DMS53 (cell line): Measurements from ENCODE around the gene ATG3.
"Not testable (repeated sequence)": the region's sequence is repeated elsewhere in the genome, so short reads cannot be mapped to it uniquely, and the experiment has no call there.

Experiments used
- DNase-seq: peaks from one replicate; lab custom pipeline; 2025; lab: John Stamatoyannopoulos, UW

The ATG3 gene

GRCh38 chr3:112561734-112562529 is at the start of gene ATG3, which contains the start of gene SLC35A5:
TSS of gene ATG3 (minus strand) at chr3:112561962. CDS start at chr3:112561528, 434 bp downstream.
TSS of gene SLC35A5 (plus strand) at chr3:112562045. CDS start at chr3:112563404, 1,359 bp downstream.
- peak; percentile 97 for DNase-seq

GRCh38 chr3:112610121-112610520 is 48.4 kb upstream of the ATG3 start:
- no peak for DNase-seq

GRCh38 chr3:112607863-112608262 is 46.1 kb upstream of the ATG3 start:
- DNase-seq: no peak

GRCh38 chr3:112606098-112606497 is 44.3 kb upstream of the ATG3 start:
- DNase-seq: no peak

- DNase-seq: peak; percentile 77
These were observed 43.5 kb upstream of the ATG3 start for GRCh38 chr3:112605285-112605684.

- no peak for DNase-seq
These were observed 42.8 kb upstream of the ATG3 start for GRCh38 chr3:112604536-112604935.

- no peak for DNase-seq
These were observed 40.6 kb upstream of the ATG3 start for GRCh38 chr3:112602217-112602838.

GRCh38 chr3:112598731-112599130 is 37.0 kb upstream of the ATG3 start:
- no peak for DNase-seq

GRCh38 chr3:112597945-112598344 is 36.2 kb upstream of the ATG3 start:
- DNase-seq: no peak

GRCh38 chr3:112594856-112595255 is 33.1 kb upstream of the ATG3 start:
- no peak for DNase-seq

- DNase-seq: no peak
These were observed 31.5 kb upstream of the ATG3 start for GRCh38 chr3:112593258-112593657.

GRCh38 chr3:112587336-112587735 is 25.6 kb upstream of the ATG3 start:
- no peak for DNase-seq

GRCh38 chr3:112585782-112586181 is 24.0 kb upstream of the ATG3 start:
- no peak for DNase-seq

GRCh38 chr3:112583105-112583504 is 21.3 kb upstream of the ATG3 start:
- DNase-seq: no peak

- DNase-seq: peak; percentile 68
These were observed 20.6 kb upstream of the ATG3 start for GRCh38 chr3:112582244-112582874.

GRCh38 chr3:112579697-112580096 is 17.9 kb upstream of the ATG3 start:
- no peak for DNase-seq

- DNase-seq: no peak
These were observed 17.5 kb upstream of the ATG3 start for GRCh38 chr3:112579232-112579631.

- no peak for DNase-seq
These were observed 10.9 kb upstream of the ATG3 start for GRCh38 chr3:112572701-112573100.

GRCh38 chr3:112569265-112569664 is 7.5 kb upstream of the ATG3 start:
- DNase-seq: no peak

GRCh38 chr3:112568642-112569041 is 6.9 kb upstream of the ATG3 start:
- DNase-seq: no peak

- no peak for DNase-seq
These were observed 3.2 kb upstream of the ATG3 start for GRCh38 chr3:112564940-112565305.

- DNase-seq: not testable (repeated sequence)
These were observed 2.6 kb upstream of the ATG3 start for GRCh38 chr3:112564247-112564939.

GRCh38 chr3:112561484-112561733 is 353 bp downstream of the ATG3 start:
- peak; percentile 85 for DNase-seq
